Astrocyte (in vitro differentiated cells and primary cell): ENCODE results near the gene YBX3. TPM values are rescaled to one million over a fixed set of nuclear protein-coding genes. Genes with fewer than 3 reads are reported as not detected.
A peak's percentile ranks its signal among the peaks of the same experiment; 100 is the strongest.

Experiments
- DNase-seq: peaks from one replicate; pipeline ENCODE4 v3.0.0-alpha.2; 2010; ENCODE audit warnings: low read depth
- FAIRE-seq: peaks from 2 replicates; lab custom pipeline; 2011; peaks lifted over from hg19 to GRCh38; lab: Jason Lieb, UNC
- H2AFZ ChIP-seq: 2 replicates; pipeline ENCODE4 v1.6.0; 2012; ENCODE audit warnings: low read depth, low read length, inconsistent platforms
- H3K27ac ChIP-seq: 2 replicates; pipeline ENCODE4 v1.5.1; 2011; ENCODE audit warnings: low read depth, low read length, inconsistent platforms
- H3K27me3 ChIP-seq: 2 replicates; pipeline ENCODE4 v1.6.0; 2011; ENCODE audit warnings: low read length, inconsistent platforms; ENCODE audit not compliant: insufficient read depth
- H3K36me3 ChIP-seq: 2 replicates; pipeline ENCODE4 v1.5.1; 2011; ENCODE audit warnings: low read length, inconsistent platforms; ENCODE audit not compliant: insufficient read depth
- H3K4me1 ChIP-seq: 2 replicates; pipeline ENCODE4 v1.5.1; 2011; ENCODE audit warnings: low read length, inconsistent platforms; ENCODE audit not compliant: insufficient read depth
- H3K4me2 ChIP-seq: 2 replicates; pipeline ENCODE4 v1.6.0; 2012; ENCODE audit warnings: low read length, inconsistent platforms
- H3K4me3 ChIP-seq: 2 replicates; pipeline ENCODE4 v1.5.1; 2011; ENCODE audit warnings: low read depth, mild to moderate bottlenecking, low read length, inconsistent platforms; ENCODE audit not compliant: insufficient read depth
- H3K79me2 ChIP-seq: 2 replicates; pipeline ENCODE4 v1.6.0; 2012; ENCODE audit warnings: mild to moderate bottlenecking, low read length, inconsistent platforms; ENCODE audit not compliant: insufficient read depth
- H3K9ac ChIP-seq: 2 replicates; pipeline ENCODE4 v1.6.0; 2012; ENCODE audit warnings: mild to moderate bottlenecking, low read length, inconsistent platforms
- H3K9me3 ChIP-seq: 2 replicates; pipeline ENCODE4 v1.5.1; 2012; ENCODE audit warnings: low read depth, mild to moderate bottlenecking, low read length, inconsistent platforms; ENCODE audit not compliant: insufficient read depth
- H4K20me1 ChIP-seq: 2 replicates; pipeline ENCODE4 v1.6.0; 2012; ENCODE audit warnings: low read length, inconsistent platforms; ENCODE audit not compliant: insufficient read depth
- H3K27ac Mint-ChIP-seq: one replicate; pipeline ENCODE4 v1.8.0; 2021; ENCODE audit warnings: mild to moderate bottlenecking, mixed read lengths; ENCODE audit not compliant: unreplicated experiment
- H3K27me3 Mint-ChIP-seq: one replicate; pipeline ENCODE4 v1.8.0; 2021; ENCODE audit warnings: low read depth, mixed read lengths; ENCODE audit not compliant: unreplicated experiment
- H3K36me3 Mint-ChIP-seq: one replicate; pipeline ENCODE4 v1.8.0; 2021; ENCODE audit warnings: low read depth, mixed read lengths; ENCODE audit not compliant: unreplicated experiment
- H3K4me1 Mint-ChIP-seq: one replicate; pipeline ENCODE4 v1.8.0; 2021; ENCODE audit warnings: low read depth, mixed read lengths; ENCODE audit not compliant: unreplicated experiment
- H3K4me3 Mint-ChIP-seq: one replicate; pipeline ENCODE4 v1.8.0; 2021; ENCODE audit warnings: mild to moderate bottlenecking, moderate library complexity, mixed read lengths; ENCODE audit not compliant: unreplicated experiment
- H3K9me3 Mint-ChIP-seq: one replicate; pipeline ENCODE4 v1.8.0; 2021; ENCODE audit warnings: mild to moderate bottlenecking, mixed read lengths; ENCODE audit not compliant: unreplicated experiment
- EZH2 ChIP-seq: IDR thresholded peaks from 2 replicates; pipeline ENCODE4 v1.6.1; 2012; ENCODE audit warnings: mild to moderate bottlenecking, low read length, inconsistent platforms; ENCODE audit not compliant: insufficient read depth
- total RNA-seq: library from RNA; stranded (reverse); gene quantifications from 2 replicates; pipeline ENCODE4 v1.2.1, GENCODE V29; 2021
- TF ChIP-seq, protein P1 (sequence below): IDR thresholded peaks from 2 replicates; pipeline ENCODE4 v1.5.1; 2011; ENCODE audit warnings: low read depth, mild to moderate bottlenecking, inconsistent platforms, low read length, moderate library complexity; ENCODE audit not compliant: insufficient read depth

Gene YBX3
- total RNA-seq, 1 donor from 2014 or later, result 527 TPM

DNA sequence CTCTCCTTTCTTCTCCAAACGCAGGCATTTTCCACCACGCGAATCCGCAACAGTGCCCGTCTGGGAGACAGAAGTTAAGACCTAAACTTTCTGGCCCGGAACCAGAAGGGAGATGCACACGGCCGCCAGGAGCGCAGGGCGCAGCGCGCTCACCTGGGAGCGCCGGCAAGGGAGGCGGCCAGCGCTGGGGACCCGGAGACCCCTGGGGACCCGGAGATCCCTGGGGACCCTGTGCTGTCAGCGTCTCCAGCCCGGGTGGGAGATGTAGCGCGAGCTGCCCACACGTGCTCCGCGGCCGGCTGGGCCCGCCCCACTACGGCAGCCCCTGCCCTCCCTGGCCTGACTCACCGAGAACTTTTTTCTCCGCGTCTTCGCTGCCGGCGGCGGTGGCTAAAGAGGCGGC lies 620 bp downstream of the YBX3 start:
- Histone ChIP-seq H3K4me1 (peaks cover 25% of the 10 kb centered on the region), H3K4me3 (peak overlapping the region; percentile 91), H4K20me1 (peaks cover 33% of the 10 kb centered on the region), H3K27ac (peak overlapping the region; percentile 98), H3K9me3 (no peaks in the 10 kb centered on the region), H3K9ac (peak overlapping the region; percentile 99), H2AFZ (peak overlapping the region; percentile 15), H3K27me3 (no peaks in the 10 kb centered on the region), H3K36me3 (no peaks in the 10 kb centered on the region), H3K79me2 (peaks cover 58% of the 10 kb centered on the region), H3K4me2 (peak overlapping the region; percentile 85)
- TF ChIP-seq, protein P1, sequence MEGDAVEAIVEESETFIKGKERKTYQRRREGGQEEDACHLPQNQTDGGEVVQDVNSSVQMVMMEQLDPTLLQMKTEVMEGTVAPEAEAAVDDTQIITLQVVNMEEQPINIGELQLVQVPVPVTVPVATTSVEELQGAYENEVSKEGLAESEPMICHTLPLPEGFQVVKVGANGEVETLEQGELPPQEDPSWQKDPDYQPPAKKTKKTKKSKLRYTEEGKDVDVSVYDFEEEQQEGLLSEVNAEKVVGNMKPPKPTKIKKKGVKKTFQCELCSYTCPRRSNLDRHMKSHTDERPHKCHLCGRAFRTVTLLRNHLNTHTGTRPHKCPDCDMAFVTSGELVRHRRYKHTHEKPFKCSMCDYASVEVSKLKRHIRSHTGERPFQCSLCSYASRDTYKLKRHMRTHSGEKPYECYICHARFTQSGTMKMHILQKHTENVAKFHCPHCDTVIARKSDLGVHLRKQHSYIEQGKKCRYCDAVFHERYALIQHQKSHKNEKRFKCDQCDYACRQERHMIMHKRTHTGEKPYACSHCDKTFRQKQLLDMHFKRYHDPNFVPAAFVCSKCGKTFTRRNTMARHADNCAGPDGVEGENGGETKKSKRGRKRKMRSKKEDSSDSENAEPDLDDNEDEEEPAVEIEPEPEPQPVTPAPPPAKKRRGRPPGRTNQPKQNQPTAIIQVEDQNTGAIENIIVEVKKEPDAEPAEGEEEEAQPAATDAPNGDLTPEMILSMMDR, result no peak
- TF ChIP-seq EZH2, result no peak
- Mint-ChIP-seq H3K36me3 (peaks cover 1% of the 10 kb centered on the region), H3K9me3 (no peaks in the 10 kb centered on the region), H3K4me1 (peaks cover 35% of the 10 kb centered on the region), H3K4me3 (peak overlapping the region; percentile 97), H3K27ac (peak overlapping the region; percentile 99), H3K27me3 (peaks cover 2% of the 10 kb centered on the region)
- FAIRE-seq (no peak), DNase-seq (peak; percentile 47)

GRCh38 chr12:10721651-10722501 lies 1.2 kb downstream of the YBX3 start:
- Mint-ChIP-seq H3K4me3 (peak overlapping the region; percentile 97), H3K27me3 (peaks cover 2% of the 10 kb centered on the region), H3K4me1 (peaks cover 41% of the 10 kb centered on the region), H3K36me3 (peaks cover 1% of the 10 kb centered on the region), H3K27ac (peak overlapping the region; percentile 99), H3K9me3 (no peaks in the 10 kb centered on the region)
- no peaks in the 10 kb centered on the region for H3K36me3 ChIP-seq
- H3K27ac ChIP-seq, result peak overlapping the region; percentile 98
- peak overlapping the region; percentile 91 for H3K4me3 ChIP-seq
- H3K9ac ChIP-seq, result peak overlapping the region; percentile 99
- DNase-seq (peak; percentile 98), FAIRE-seq (peak; percentile 50)
- peaks cover 58% of the 10 kb centered on the region for H3K79me2 ChIP-seq
- peaks cover 31% of the 10 kb centered on the region for H3K4me1 ChIP-seq
- peaks cover 33% of the 10 kb centered on the region for H4K20me1 ChIP-seq
- no peaks in the 10 kb centered on the region for H3K27me3 ChIP-seq
- H3K4me2 ChIP-seq, result peak overlapping the region; percentile 85
- no peaks in the 10 kb centered on the region for H3K9me3 ChIP-seq
- TF ChIP-seq, protein P1, result no peak
- no peak for TF ChIP-seq EZH2
- H2AFZ ChIP-seq, result peak overlapping the region; percentile 15
